Neural progenitor cell (in vitro differentiated cells): ENCODE data around the gene TBCD.

Experiments
- CTCF ChIP-seq: fragments of 200-600 bp; sonication (generic); IDR thresholded peaks from 2 replicates; pipeline ENCODE4 v1.5.1; 2017; ENCODE audit warnings: antibody characterized with exemption, mild to moderate bottlenecking
- EZH2 ChIP-seq: fragments of 200-600 bp; sonication (generic); IDR thresholded peaks from 2 replicates; pipeline ENCODE4 v1.6.1; 2017; ENCODE audit warnings: antibody characterized with exemption, mild to moderate bottlenecking, moderate library complexity
- EZH2phosphoT487 ChIP-seq: fragments of 200-600 bp; sonication (generic); IDR thresholded peaks from 2 replicates; pipeline ENCODE4 v1.6.1; 2017; ENCODE audit warnings: antibody characterized with exemption

GRCh38 chr17:82956146-82956725 is 204.4 kb downstream of the TBCD start:
- TF ChIP-seq CTCF (no peak), EZH2 (no peak), EZH2phosphoT487 (no peak)
